HepG2 (cell line): ENCODE results near the gene TYR. TPM values are rescaled to one million over a fixed set of nuclear protein-coding genes. Genes with fewer than 3 reads are reported as not detected.

Source experiments
- ATAC-seq: fragments of 200-7000 bp; cut with Tn5 transposase; 3 replicates; pipeline ENCODE4 v1.9.1; 2020; ENCODE audit warnings: mild to moderate bottlenecking, moderate library complexity
- BruUV-seq: library from RNA; stranded (reverse); fragments of 400-500 nt; replicated peaks from 2 replicates; lab custom pipeline; 2021; lab: Mats Ljungman, UMichigan
- CTCF ChIA-PET: fragments of 300-600 bp; formaldehyde crosslinking; extraction: SDS; loops from one replicate; lab custom pipeline; 2021; ENCODE audit warnings: low total read pairs, inconsistent platforms, low intra/inter-chr PET ratio; lab: Yijun Ruan, JAX
- POLR2A ChIA-PET: fragments of 350-600 bp; sonication (Branson Sonifier 250); formaldehyde crosslinking; loops from one replicate; lab custom pipeline; 2020; ENCODE audit warnings: antibody characterized with exemption, inconsistent platforms; lab: Yijun Ruan, JAX
- DNase-seq: peaks from one replicate; pipeline ENCODE4 v3.0.0-alpha.2; 2015; ENCODE audit warnings: low spot score
- FAIRE-seq: peaks from 3 replicates; lab custom pipeline; 2011; peaks lifted over from hg19 to GRCh38; lab: Jason Lieb, UNC
- H2AFZ ChIP-seq: one replicate; pipeline ENCODE4 v1.6.1; 2011; ENCODE audit warnings: low read length, inconsistent platforms
- H3K27ac ChIP-seq: fragments of 300-600 bp; 3 replicates; pipeline ENCODE4 v1.8.0; 2011; ENCODE audit warnings: mixed run types, mild to moderate bottlenecking, mixed read lengths, low read length, inconsistent platforms; ENCODE audit not compliant: insufficient read depth; ENCODE audit errors: extremely low read length
- H3K27me3 ChIP-seq, 2 experiments: fragments of 200-600 bp in 1 of 2; 2 replicates in 1 of 2; 3 replicates in 1 of 2; pipeline versions ENCODE4 v1.6.0 to v1.8.0; 2011; ENCODE audit warnings: low read length in 2 of 2, mild to moderate bottlenecking in 2 of 2, moderate library complexity in 2 of 2, inconsistent platforms in 1 of 2; ENCODE audit not compliant: insufficient read depth in 2 of 2, control insufficient read depth in 1 of 2
- H3K36me3 ChIP-seq, 2 experiments: fragments of 200-600 bp in 1 of 2; replicated peaks in 1 of 2; 2 replicates in 1 of 2; 3 replicates in 1 of 2; pipeline versions ENCODE4 v1.5.1 to v1.8.0; 2011; ENCODE audit warnings: low read length in 2 of 2, inconsistent platforms in 1 of 2; ENCODE audit not compliant: insufficient read depth in 2 of 2, control insufficient read depth in 1 of 2
- H3K4me1 ChIP-seq: 2 replicates; pipeline ENCODE4 v1.5.1; 2012; ENCODE audit warnings: low read length, inconsistent platforms; ENCODE audit not compliant: insufficient read depth
- H3K4me2 ChIP-seq: 2 replicates; pipeline ENCODE4 v1.6.0; 2011; ENCODE audit warnings: low read depth, low read length, inconsistent platforms
- H3K4me3 ChIP-seq, 3 experiments: fragments of 200-600 bp in 1 of 3; sonication (generic), shearing (Covaris generic) in 1 of 3; replicated peaks in 1 of 3; 2 replicates each; pipeline ENCODE4 v1.5.1; 2011 to 2016; ENCODE audit warnings: low read length in 3 of 3, inconsistent platforms in 2 of 3, low read depth in 2 of 3, mild to moderate bottlenecking in 2 of 3, control low read depth in 1 of 3, mixed read lengths in 1 of 3; ENCODE audit not compliant: insufficient read depth in 1 of 3
- H3K79me2 ChIP-seq: one replicate; pipeline ENCODE4 v1.6.1; 2011; ENCODE audit warnings: low read length, inconsistent platforms; ENCODE audit not compliant: insufficient read depth
- H3K9ac ChIP-seq: 2 replicates; pipeline ENCODE4 v1.6.0; 2011; ENCODE audit warnings: mild to moderate bottlenecking, low read depth, low read length, inconsistent platforms; ENCODE audit not compliant: insufficient read depth
- H3K9me3 ChIP-seq: 2 replicates; pipeline ENCODE4 v1.5.1; 2012; ENCODE audit warnings: mild to moderate bottlenecking, low read length
- H4K20me1 ChIP-seq: 2 replicates; pipeline ENCODE4 v1.6.0; 2011; ENCODE audit warnings: inconsistent platforms, mild to moderate bottlenecking, low read length, moderate library complexity; ENCODE audit not compliant: insufficient read depth
- BCLAF1 ChIP-seq: fragments of 450-650 bp; IDR thresholded peaks from 2 replicates; pipeline ENCODE4 v1.6.1; 2017; ENCODE audit warnings: mild to moderate bottlenecking
- DR1 ChIP-seq: sonication (generic); formaldehyde crosslinking; IDR thresholded peaks from 2 replicates; pipeline ENCODE4 v1.8.0; 2021; ENCODE audit warnings: mild to moderate bottlenecking, missing genetic modification reagents, inconsistent platforms
- DRAP1 ChIP-seq: IDR thresholded peaks from 2 replicates; pipeline ENCODE4 v1.6.1; 2016; ENCODE audit warnings: missing genetic modification reagents, missing compliant biosample characterization
- GTF2F1 ChIP-seq: fragments of 150-350 bp; IDR thresholded peaks from 2 replicates; pipeline ENCODE4 v1.6.1; 2014; ENCODE audit warnings: low read length
- GZF1 ChIP-seq: sonication (generic); formaldehyde crosslinking; IDR thresholded peaks from 2 replicates; pipeline ENCODE4 v1.5.1; 2020; ENCODE audit warnings: mild to moderate bottlenecking, missing genetic modification reagents
- IKZF4 ChIP-seq: sonication (generic); formaldehyde crosslinking; IDR thresholded peaks from 2 replicates; pipeline ENCODE4 v1.5.1; 2020; ENCODE audit warnings: borderline replicate concordance, mild to moderate bottlenecking, low read depth, missing genetic modification reagents; ENCODE audit errors: not compliant biosample characterization
- MBD4 ChIP-seq: IDR thresholded peaks from 2 replicates; pipeline ENCODE4 v1.6.1; 2012; ENCODE audit warnings: low read length, inconsistent platforms, borderline replicate concordance
- NPAS2 ChIP-seq: sonication (generic); formaldehyde crosslinking; IDR thresholded peaks from 2 replicates; pipeline ENCODE4 v1.8.0; 2022; ENCODE audit warnings: mild to moderate bottlenecking, missing genetic modification reagents, borderline replicate concordance
- PTBP1 ChIP-seq: fragments of 200-400 bp; formaldehyde crosslinking; IDR thresholded peaks from 2 replicates; pipeline ENCODE4 v1.6.1; 2018; ENCODE audit warnings: low read length, low read depth; ENCODE audit not compliant: poor library complexity, severe bottlenecking
- RXRB ChIP-seq: IDR thresholded peaks from 2 replicates; pipeline ENCODE4 v1.6.1; 2016; ENCODE audit warnings: borderline replicate concordance, missing genetic modification reagents, missing compliant biosample characterization
- SP2 ChIP-seq: sonication (generic); formaldehyde crosslinking; IDR thresholded peaks from 2 replicates; pipeline ENCODE4 v1.5.1; 2020; ENCODE audit warnings: mild to moderate bottlenecking, missing genetic modification reagents
- ZNF224 ChIP-seq: sonication (generic); formaldehyde crosslinking; IDR thresholded peaks from 2 replicates; pipeline ENCODE4 v1.5.0; 2020; ENCODE audit warnings: mild to moderate bottlenecking, missing genetic modification reagents
- ZNF510 ChIP-seq: sonication (generic); formaldehyde crosslinking; IDR thresholded peaks from 2 replicates; pipeline ENCODE4 v1.4.0; 2020; ENCODE audit warnings: low read depth, mild to moderate bottlenecking, missing genetic modification reagents
- ZNF570 ChIP-seq: sonication (generic); formaldehyde crosslinking; IDR thresholded peaks from 2 replicates; pipeline ENCODE4 v1.4.0; 2020; ENCODE audit warnings: mild to moderate bottlenecking, missing genetic modification reagents, borderline replicate concordance
- ZNF687 ChIP-seq: sonication (generic); formaldehyde crosslinking; IDR thresholded peaks from 2 replicates; pipeline ENCODE4 v1.5.1; 2020; ENCODE audit warnings: mild to moderate bottlenecking, missing genetic modification reagents, moderate library complexity
- ZNF775 ChIP-seq: sonication (generic); formaldehyde crosslinking; IDR thresholded peaks from 2 replicates; pipeline ENCODE4 v1.4.0; 2020; ENCODE audit warnings: missing genetic modification reagents, mild to moderate bottlenecking, moderate library complexity, borderline replicate concordance
- WGBS: methylation state at CpG from one replicate; pipeline ENCODE4 v1.1.6; 2017; ENCODE audit warnings: low lambda C conversion rate; 5-methylcytosine and 5-hydroxymethylcytosine counted together
- in situ Hi-C: cut with HindIII; loops from 2 replicates; pipeline ENCODE4 v1.10.0; 2017; ENCODE audit warnings: low pct_unique_long_range_greater_than_20kb; ENCODE audit not compliant: extremely low pct_ligation_motif_present
- intact Hi-C: fragments of 100-400 bp; cut with micrococcal nuclease; formaldehyde crosslinking; loops from one replicate; pipeline ENCODE4 v1.10.0; 2022; ENCODE audit not compliant: unreplicated experiment
- polyA plus RNA-seq, 8 experiments: library from polyadenylated mRNA; depleted of rRNA in 3 of 8; stranded (reverse) in 7 of 8; unstranded in 1 of 8; fragments of >200 nt; fragmentation: Illumina TruSeq in 4 of 8; extraction: Trizol in 4 of 8; gene quantifications; 2 replicates each; pipeline versions ENCODE4 v1.2.1 to v1.2.3, GENCODE V29; 2011 to 2016; ENCODE audit warnings: low read depth in 4 of 8, missing spikeins in 1 of 8, mixed read lengths in 1 of 8; ENCODE audit not compliant: insufficient read depth in 1 of 8
- total RNA-seq, 5 experiments: library from RNA; depleted of rRNA; stranded (reverse); fragments of >200 nt; fragmentation: Illumina TruSeq; extraction: Trizol; gene quantifications; 2 replicates each; pipeline ENCODE4 v1.2.3, GENCODE V29; 2016; ENCODE audit warnings: low read depth in 1 of 5
- TF ChIP-seq, protein P1 (sequence below): IDR thresholded peaks from 2 replicates; pipeline ENCODE4 v1.6.1; 2016; ENCODE audit warnings: control low read depth

Gene TYR
- total and polyA plus RNA-seq, 2 of the 13 experiments (the other 11 are each of a cell fraction or from before 2014, with no cell fraction given), result not detected

DNA sequence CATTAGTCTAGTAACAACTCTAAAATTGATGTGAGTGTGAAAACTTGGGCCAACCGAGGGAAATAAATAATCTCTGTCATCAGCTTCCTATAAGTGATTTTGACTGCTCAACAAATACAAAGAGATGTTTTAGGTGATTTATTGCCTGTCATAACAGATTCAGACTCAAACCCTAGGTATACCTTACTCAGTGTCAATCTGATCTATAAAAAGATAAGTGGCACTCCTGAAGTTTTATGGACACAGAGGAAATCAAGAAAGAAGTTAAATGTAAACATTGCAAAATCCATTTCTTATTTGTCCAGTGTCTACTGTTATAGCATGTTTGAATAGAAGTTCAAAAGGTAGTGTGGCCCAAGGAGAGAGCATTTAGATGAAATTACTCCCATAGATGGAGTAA, 30.4 kb upstream of the TYR start:
- Histone ChIP-seq H4K20me1 (no peaks in the 10 kb centered on the region), H3K9ac (no peak overlapping the region), H3K36me3 (no peaks in the 10 kb centered on the region), H3K9me3 (no peaks in the 10 kb centered on the region), H3K27ac (no peak overlapping the region), H2AFZ (no peak overlapping the region), H3K79me2 (no peaks in the 10 kb centered on the region), H3K4me2 (no peak overlapping the region), H3K4me1 (no peaks in the 10 kb centered on the region), H3K27me3 (no peaks in the 10 kb centered on the region), H3K4me3 (no peak overlapping the region)
- ChIA-PET CTCF (no interaction called here), POLR2A (no interaction called here)
- intact Hi-C loops, result no loop called here
- ATAC-seq (no peak), FAIRE-seq (no peak), DNase-seq (no peak)
- in situ Hi-C loops, result no loop called here
- 0% methylated on average over 1 of the region's 1 CpG for WGBS
- TF ChIP-seq RXRB (CRISPR knock-in tag) (no peak), ZNF775 (CRISPR knock-in tag) (no peak), IKZF4 (CRISPR knock-in tag) (no peak), MBD4 (no peak), DR1 (CRISPR knock-in tag) (no peak), SP2 (no peak), ZNF687 (no peak), BCLAF1 (no peak), NPAS2 (no peak), DRAP1 (CRISPR knock-in tag) (no peak), ZNF570 (CRISPR knock-in tag) (no peak), GZF1 (CRISPR knock-in tag) (no peak), ZNF510 (CRISPR knock-in tag) (no peak), GTF2F1 (no peak), ZNF224 (CRISPR knock-in tag) (no peak), PTBP1 (no peak)
- TF ChIP-seq, protein P1, sequence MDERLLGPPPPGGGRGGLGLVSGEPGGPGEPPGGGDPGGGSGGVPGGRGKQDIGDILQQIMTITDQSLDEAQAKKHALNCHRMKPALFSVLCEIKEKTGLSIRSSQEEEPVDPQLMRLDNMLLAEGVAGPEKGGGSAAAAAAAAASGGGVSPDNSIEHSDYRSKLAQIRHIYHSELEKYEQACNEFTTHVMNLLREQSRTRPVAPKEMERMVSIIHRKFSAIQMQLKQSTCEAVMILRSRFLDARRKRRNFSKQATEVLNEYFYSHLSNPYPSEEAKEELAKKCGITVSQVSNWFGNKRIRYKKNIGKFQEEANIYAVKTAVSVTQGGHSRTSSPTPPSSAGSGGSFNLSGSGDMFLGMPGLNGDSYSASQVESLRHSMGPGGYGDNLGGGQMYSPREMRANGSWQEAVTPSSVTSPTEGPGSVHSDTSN, result no peak
- BruUV-seq, result no TSS peak
